Glutamatergic neuron (in vitro differentiated cells): ENCODE data around the gene OR8D1. TPM values are rescaled to one million over a fixed set of nuclear protein-coding genes. Genes with fewer than 3 reads are reported as not detected.

Experiments used
- DNase-seq: peaks from one replicate; pipeline ENCODE4 v3.0.0; 2022
- H3K27ac Mint-ChIP-seq: one replicate; pipeline ENCODE4 v1.8.0; 2020; ENCODE audit warnings: mild to moderate bottlenecking, mixed read lengths, inconsistent platforms; ENCODE audit not compliant: unreplicated experiment
- H3K27me3 Mint-ChIP-seq: one replicate; pipeline ENCODE4 v1.8.0; 2020; ENCODE audit warnings: mild to moderate bottlenecking, moderate library complexity, mixed read lengths, inconsistent platforms; ENCODE audit not compliant: unreplicated experiment
- H3K36me3 Mint-ChIP-seq: one replicate; pipeline ENCODE4 v1.8.0; 2020; ENCODE audit warnings: mild to moderate bottlenecking, mixed read lengths, inconsistent platforms; ENCODE audit not compliant: unreplicated experiment
- H3K4me1 Mint-ChIP-seq: one replicate; pipeline ENCODE4 v1.8.0; 2020; ENCODE audit warnings: mild to moderate bottlenecking, low read depth, mixed read lengths, inconsistent platforms; ENCODE audit not compliant: unreplicated experiment
- H3K4me3 Mint-ChIP-seq: one replicate; pipeline ENCODE4 v1.8.0; 2020; ENCODE audit warnings: mild to moderate bottlenecking, mixed read lengths, inconsistent platforms; ENCODE audit not compliant: unreplicated experiment
- H3K9me3 Mint-ChIP-seq: one replicate; pipeline ENCODE4 v1.8.0; 2020; ENCODE audit warnings: mild to moderate bottlenecking, moderate library complexity, mixed read lengths, inconsistent platforms; ENCODE audit not compliant: unreplicated experiment
- CTCF ChIP-seq: fragments of 200-600 bp; sonication (generic); IDR thresholded peaks from one replicate; pipeline ENCODE4 v1.5.0; 2021; ENCODE audit not compliant: partially characterized antibody, unreplicated experiment
- total RNA-seq: library from RNA; stranded (reverse); fragmentation: NEBNext Ultra II Directional; extraction: Animal tissue kit (Norgen Biotek cat#: 25700); gene quantifications from one replicate; pipeline ENCODE4 v1.2.1, GENCODE V29; 2021; ENCODE audit not compliant: unreplicated experiment

The OR8D1 gene
- total RNA-seq, 1 donor from 2014 or later: not detected

DNA sequence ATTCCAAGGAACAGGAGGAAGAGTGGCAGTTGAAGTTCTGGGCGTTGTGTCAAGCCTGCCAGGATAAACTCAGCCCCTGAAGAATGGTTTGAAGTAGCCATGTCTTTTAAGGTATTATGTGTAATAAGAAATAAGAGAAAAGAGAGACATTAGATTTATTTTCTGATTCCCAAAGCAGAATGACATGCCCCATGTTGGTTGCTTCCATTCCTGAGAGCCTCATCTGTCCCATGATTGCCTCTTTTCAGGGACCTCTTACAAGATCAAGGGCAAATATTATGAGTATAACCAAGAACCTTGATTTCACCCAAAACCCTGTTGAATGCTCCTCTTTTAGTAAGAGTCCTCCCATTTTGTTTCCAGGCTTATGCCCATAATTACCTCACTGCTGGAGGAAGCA, 6.3 kb upstream of the OR8D1 start, which contains the start of gene OR8D2:
Gene OR8D2 (minus strand): TSS at position 101 of the 400 bp plus-strand sequence. CDS start 0 bp downstream, at position 101.
- Mint-ChIP-seq H3K36me3 (no peaks in the 10 kb centered on the region), H3K4me1 (no peaks in the 10 kb centered on the region), H3K27me3 (no peaks in the 10 kb centered on the region), H3K9me3 (no peaks in the 10 kb centered on the region), H3K27ac (no peak within 1 kb of the TSS), H3K4me3 (no peak within 1 kb of the TSS)
- no peak for TF ChIP-seq CTCF
- no peak for DNase-seq

DNA sequence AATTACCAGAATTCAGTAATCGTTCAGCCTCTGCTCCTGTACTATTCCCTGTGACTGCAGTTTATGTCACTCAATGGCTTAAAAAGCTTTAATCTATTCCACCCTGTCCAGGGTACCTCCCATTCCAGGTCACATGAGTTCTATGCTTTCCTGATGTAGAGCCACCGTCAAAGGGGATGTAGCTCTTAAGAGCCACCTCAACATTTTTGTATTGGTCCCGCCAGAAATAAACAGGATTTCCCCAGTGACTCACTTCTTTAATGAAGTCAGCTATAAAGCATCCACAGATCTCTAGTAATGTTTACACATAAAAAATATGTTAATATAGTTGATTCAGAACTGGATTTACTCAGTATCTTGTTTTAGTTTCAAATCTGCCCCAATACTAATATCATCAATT, 1.3 kb upstream of the OR8D1 start:
- no peak for DNase-seq
- H3K9me3 Mint-ChIP-seq: no peaks in the 10 kb centered on the region
- no peak overlapping the region for H3K27ac Mint-ChIP-seq
- no peaks in the 10 kb centered on the region for H3K27me3 Mint-ChIP-seq
- H3K4me1 Mint-ChIP-seq: no peaks in the 10 kb centered on the region
- no peak for TF ChIP-seq CTCF
- H3K36me3 Mint-ChIP-seq: no peaks in the 10 kb centered on the region
- H3K4me3 Mint-ChIP-seq: no peak overlapping the region

- no peak for DNase-seq
- Mint-ChIP-seq H3K4me1 (no peaks in the 10 kb centered on the region), H3K27ac (no peak overlapping the region), H3K4me3 (no peak overlapping the region), H3K27me3 (no peaks in the 10 kb centered on the region), H3K9me3 (no peaks in the 10 kb centered on the region), H3K36me3 (no peaks in the 10 kb centered on the region)
- no peak for TF ChIP-seq CTCF
Observed at GRCh38 chr11:124313131-124313530, 618 bp downstream of the OR8D1 start.

DNA sequence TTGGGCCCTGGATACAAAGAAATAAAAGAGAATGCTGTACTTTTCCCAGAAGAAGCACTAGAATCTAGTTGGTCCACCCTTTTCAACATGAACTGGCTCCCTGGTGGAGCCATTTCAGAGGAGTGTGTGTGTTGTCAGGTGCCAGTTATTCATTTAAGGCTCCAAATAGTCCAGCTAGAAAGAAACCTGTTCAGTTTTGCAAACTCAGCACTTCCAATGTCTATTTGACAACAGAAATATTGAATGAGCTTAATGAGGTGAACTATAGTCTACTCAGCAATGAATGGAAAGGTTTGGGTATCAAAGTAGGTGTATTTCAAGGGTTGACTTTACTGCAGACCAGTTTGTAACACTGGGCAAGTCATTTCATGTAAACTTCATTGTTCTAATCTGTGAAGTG, 2.1 kb downstream of the OR8D1 start:
- Mint-ChIP-seq H3K27me3 (no peaks in the 10 kb centered on the region), H3K27ac (no peak overlapping the region), H3K4me1 (no peaks in the 10 kb centered on the region), H3K4me3 (no peak overlapping the region), H3K9me3 (no peaks in the 10 kb centered on the region), H3K36me3 (no peaks in the 10 kb centered on the region)
- no peak for TF ChIP-seq CTCF
- DNase-seq: no peak

DNA sequence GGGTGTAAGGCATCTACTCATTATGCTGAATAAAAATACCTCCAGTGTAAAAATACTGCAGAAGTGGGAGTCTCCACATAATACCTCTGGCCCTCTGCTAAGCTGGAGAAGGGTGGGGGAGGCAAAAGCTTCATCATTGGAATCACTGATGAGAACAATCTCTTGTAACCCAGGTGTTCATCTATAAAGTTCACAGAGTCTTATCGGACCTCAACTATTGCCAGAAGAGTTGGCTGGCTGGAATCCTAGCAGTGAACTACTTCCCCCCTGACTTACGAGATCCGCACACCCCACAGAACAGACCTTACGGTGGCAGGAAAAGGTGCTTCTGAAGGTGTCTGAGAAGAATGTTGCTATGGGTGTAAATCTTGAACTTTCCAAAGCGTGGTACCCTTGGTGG, 2.5 kb downstream of the OR8D1 start:
- DNase-seq: no peak
- Mint-ChIP-seq H3K4me1 (no peaks in the 10 kb centered on the region), H3K4me3 (no peak overlapping the region), H3K27ac (no peak overlapping the region), H3K27me3 (no peaks in the 10 kb centered on the region), H3K36me3 (no peaks in the 10 kb centered on the region), H3K9me3 (no peaks in the 10 kb centered on the region)
- TF ChIP-seq CTCF: no peak
